K562 (cell line): ENCODE results near the gene PLPP6. TPM values are rescaled to one million over a fixed set of nuclear protein-coding genes. Genes with fewer than 3 reads are reported as not detected.
A peak's percentile ranks its signal among the peaks of the same experiment; 100 is the strongest.

ENCODE experiments used
- ASH1L ChIP-seq: fragments of 450-650 bp; IDR thresholded peaks from 2 replicates; pipeline ENCODE4 v1.6.1; 2018; ENCODE audit warnings: borderline replicate concordance, mild to moderate bottlenecking, low read depth; ENCODE audit not compliant: partially characterized antibody
- CXXC5 ChIP-seq: fragments of 250-450 bp; sonication (Bioruptor Pico); IDR thresholded peaks from 2 replicates; pipeline ENCODE4 v1.8.0; 2022; ENCODE audit warnings: inconsistent platforms, mild to moderate bottlenecking, moderate library complexity
- ELF4 ChIP-seq: fragments of 450-650 bp; formaldehyde crosslinking; IDR thresholded peaks from 2 replicates; pipeline ENCODE4 v1.4.0; 2022; ENCODE audit warnings: missing genetic modification characterization
- ETS1 ChIP-seq: conservative IDR thresholded peaks from 2 replicates; pipeline ENCODE4 v1.6.1; 2011; ENCODE audit warnings: low read depth, mild to moderate bottlenecking, low read length; ENCODE audit not compliant: control insufficient read depth
- GABPB1 ChIP-seq: sonication (generic); formaldehyde crosslinking; IDR thresholded peaks from 2 replicates; pipeline ENCODE4 v1.8.0; 2022; ENCODE audit warnings: mild to moderate bottlenecking, missing genetic modification reagents
- HNRNPH1 ChIP-seq: fragments of 200-400 bp; formaldehyde crosslinking; optimal IDR thresholded peaks from 2 replicates; pipeline ENCODE3; 2017; ENCODE audit warnings: low read depth, mild to moderate bottlenecking, low read length, moderate library complexity
- MAX ChIP-seq: sonication (generic); formaldehyde crosslinking; IDR thresholded peaks from 2 replicates; pipeline ENCODE4 v1.9.0; 2022; ENCODE audit warnings: mild to moderate bottlenecking, missing genetic modification reagents
- PML ChIP-seq: IDR thresholded peaks from 2 replicates; pipeline ENCODE4 v1.6.1; 2012; ENCODE audit warnings: low read length, inconsistent platforms
- REST ChIP-seq, 2 experiments: fragments of 450-650 bp; formaldehyde crosslinking in 1 of 2; IDR thresholded peaks; 2 replicates each; pipeline versions ENCODE4 v1.4.0 to v1.6.1; 2014 to 2020; ENCODE audit warnings: mild to moderate bottlenecking in 2 of 2, borderline replicate concordance in 1 of 2, low read depth in 1 of 2
- SAP30 ChIP-seq: fragments of 200-600 bp; sonication (generic); IDR thresholded peaks from 2 replicates; pipeline ENCODE4 v1.6.1; 2012; ENCODE audit warnings: borderline replicate concordance, low read depth, mild to moderate bottlenecking, moderate library complexity, low read length, control low read depth, inconsistent platforms; ENCODE audit not compliant: insufficient read depth, poor library complexity, severe bottlenecking
- ZBTB9 ChIP-seq: fragments of 450-650 bp; formaldehyde crosslinking; IDR thresholded peaks from 2 replicates; pipeline ENCODE4 v1.4.0; 2020; ENCODE audit warnings: mild to moderate bottlenecking, moderate library complexity
- ZEB2 ChIP-seq: fragments of 450-650 bp; IDR thresholded peaks from 2 replicates; pipeline ENCODE4 v1.6.1; 2016
- ZFX ChIP-seq: sonication (generic); formaldehyde crosslinking; IDR thresholded peaks from 2 replicates; pipeline ENCODE4 v1.8.0; 2022; ENCODE audit warnings: mild to moderate bottlenecking, missing genetic modification reagents, moderate library complexity
- ZNF444 ChIP-seq: fragments of 250-450 bp; sonication (Bioruptor Pico); IDR thresholded peaks from 2 replicates; pipeline ENCODE4 v1.4.0; 2020; ENCODE audit warnings: mild to moderate bottlenecking, moderate library complexity
- ZNF778 ChIP-seq: fragments of 450-650 bp; formaldehyde crosslinking; IDR thresholded peaks from 2 replicates; pipeline ENCODE4 v1.4.0; 2020; ENCODE audit warnings: mild to moderate bottlenecking, moderate library complexity
- polyA plus RNA-seq, 8 experiments: library from polyadenylated mRNA; depleted of rRNA in 4 of 8; stranded (reverse) in 5 of 8; unstranded in 3 of 8; fragments of >200 nt; fragmentation: Nextera tagmentation in 2 of 8; fragmentation: Illumina TruSeq in 1 of 8; extraction: Ambion mirVana in 2 of 8; extraction: Trizol in 1 of 8; gene quantifications; 2 replicates each; pipeline versions ENCODE4 v1.2.1 to v1.2.3, GENCODE V29; 2011 to 2014; ENCODE audit warnings: inconsistent platforms in 1 of 8, missing spikeins in 1 of 8
- total RNA-seq, 7 experiments: library from RNA; depleted of rRNA in 6 of 7; stranded (reverse); fragments of >200 nt in 6 of 7; fragmentation: Illumina TruSeq in 2 of 7; extraction: Trizol in 2 of 7; gene quantifications; 2 replicates each; pipeline versions ENCODE4 v1.2.1 to v1.2.3, GENCODE V29; 2011 to 2021; ENCODE audit warnings: low replicate concordance in 1 of 7

Gene PLPP6
- total and polyA plus RNA-seq, 9 of the 15 experiments (the other 6 are each of a cell fraction or from before 2014, with no cell fraction given) = 1.9 to 8.9 (median 5.6) TPM

- TF ChIP-seq REST (IDR thresholded peaks at IDR 0.05; ENCODE audit: borderline replicate concordance) (peak; percentile 1; the same call in 1 of the 2 replicates), REST (CRISPR knock-in tag; IDR thresholded peaks at IDR 0.05; ENCODE audit: low read depth) (no peak), ETS1 (no peak), PML (0 out of 2 replicates have a peak, but pooled peaks have one; percentile 30), ELF4 (CRISPR knock-in tag) (peak; percentile 91), CXXC5 (CRISPR knock-in tag) (peak; percentile 31; the same call in 1 of the 2 replicates), ZFX (CRISPR knock-in tag) (peak; percentile 76), ZBTB9 (no peak), MAX (CRISPR knock-in tag) (peak; percentile 42; the same call in 1 of the 2 replicates), ZNF444 (CRISPR knock-in tag) (no peak), ZEB2 (peak; percentile 90), ZNF778 (CRISPR knock-in tag) (no peak), SAP30 (peak; percentile 54), GABPB1 (peak; percentile 62; the same call in 1 of the 2 replicates), ASH1L (no peak), HNRNPH1 (no peak)
These were observed at the start of gene PLPP6 (continued) for GRCh38 chr9:4662108-4662988.
